A172 (cell line): ENCODE results near the gene COX19. TPM values are rescaled to one million over a fixed set of nuclear protein-coding genes. Genes with fewer than 3 reads are reported as not detected.
"Not testable (repeated sequence)": the region's sequence is repeated elsewhere in the genome, so short reads cannot be mapped to it uniquely, and the experiment has no call there.

Experiments used
- DNase-seq: peaks from one replicate; pipeline ENCODE4 v3.0.0-alpha.2; 2015; ENCODE audit warnings: low spot score
- total RNA-seq: library from RNA; depleted of rRNA; stranded (reverse); fragments of >200 nt; shearing (Covaris generic); gene quantifications from 2 replicates; pipeline ENCODE4 v1.2.3, GENCODE V29; 2014

The COX19 gene
- total RNA-seq, 1 experiment from 2014 or later: 8.8 TPM

DNA sequence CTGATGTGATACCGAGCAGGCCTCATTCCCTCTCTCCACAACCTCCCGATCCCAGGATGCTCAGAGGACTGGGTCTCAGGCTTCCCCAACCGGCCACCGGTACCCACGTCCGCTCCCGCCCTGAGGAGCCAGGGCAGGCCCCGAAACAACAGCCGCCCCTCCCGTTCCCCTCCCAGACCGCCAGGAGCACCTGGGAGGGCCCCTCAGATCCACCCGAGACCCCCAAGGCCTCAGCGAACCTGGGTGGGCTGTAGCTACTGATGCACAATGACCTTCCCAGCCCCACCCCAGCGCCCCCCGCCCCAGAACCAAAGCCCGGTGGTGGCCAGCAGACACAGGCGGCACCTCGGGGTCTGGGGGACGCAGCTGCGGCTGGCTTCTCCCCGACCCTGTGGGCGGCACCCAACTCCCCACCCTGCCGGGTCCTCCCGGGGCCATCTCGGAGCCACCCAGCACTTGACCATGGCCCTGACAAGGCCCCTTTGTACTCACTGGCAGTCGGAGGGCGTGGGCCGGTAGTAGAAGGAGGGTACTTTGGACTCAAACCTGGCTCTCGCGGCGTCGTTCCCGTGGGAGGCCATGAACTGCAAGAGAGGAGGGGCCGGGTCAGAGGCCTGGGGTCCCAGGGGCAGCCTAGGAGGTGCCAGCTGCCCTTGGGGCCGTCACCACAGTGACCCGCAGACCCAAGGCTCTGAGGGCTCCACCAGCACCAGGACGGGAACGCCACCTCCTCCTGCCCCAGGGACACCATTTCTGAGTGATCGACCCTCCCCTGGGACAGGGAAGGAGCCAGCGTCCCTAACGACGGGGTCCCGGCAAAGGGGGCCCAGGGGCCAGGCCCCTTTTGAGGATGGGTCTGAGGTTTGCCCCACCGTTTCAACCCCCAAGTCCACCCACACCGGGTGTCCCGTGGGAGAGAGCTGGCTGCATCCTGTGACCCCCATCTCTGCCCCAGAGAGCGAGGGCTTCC, 49.0 kb downstream of the COX19 start:
- DNase-seq: no peak

DNA sequence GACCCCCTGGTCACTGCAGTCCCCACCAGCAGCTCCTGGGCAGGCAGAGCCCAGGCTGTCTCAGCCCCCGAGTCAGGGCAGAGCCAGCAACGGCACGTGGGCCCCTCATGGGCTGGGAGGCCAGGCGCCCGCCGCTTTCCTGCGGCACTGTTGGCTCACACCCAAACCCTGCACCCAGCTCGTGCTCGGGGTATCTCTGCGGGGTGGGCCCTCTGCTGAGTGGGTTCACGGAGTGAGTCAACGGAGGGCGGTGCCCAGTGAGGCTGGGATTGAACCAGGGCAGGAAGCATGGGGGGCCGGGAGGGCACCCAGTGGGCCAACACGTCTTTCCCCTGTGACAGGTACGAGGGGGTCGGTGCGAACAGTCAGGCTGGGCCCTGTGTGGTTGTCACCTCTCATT, 49.7 kb downstream of the COX19 start:
- peak; percentile 61 for DNase-seq

DNA sequence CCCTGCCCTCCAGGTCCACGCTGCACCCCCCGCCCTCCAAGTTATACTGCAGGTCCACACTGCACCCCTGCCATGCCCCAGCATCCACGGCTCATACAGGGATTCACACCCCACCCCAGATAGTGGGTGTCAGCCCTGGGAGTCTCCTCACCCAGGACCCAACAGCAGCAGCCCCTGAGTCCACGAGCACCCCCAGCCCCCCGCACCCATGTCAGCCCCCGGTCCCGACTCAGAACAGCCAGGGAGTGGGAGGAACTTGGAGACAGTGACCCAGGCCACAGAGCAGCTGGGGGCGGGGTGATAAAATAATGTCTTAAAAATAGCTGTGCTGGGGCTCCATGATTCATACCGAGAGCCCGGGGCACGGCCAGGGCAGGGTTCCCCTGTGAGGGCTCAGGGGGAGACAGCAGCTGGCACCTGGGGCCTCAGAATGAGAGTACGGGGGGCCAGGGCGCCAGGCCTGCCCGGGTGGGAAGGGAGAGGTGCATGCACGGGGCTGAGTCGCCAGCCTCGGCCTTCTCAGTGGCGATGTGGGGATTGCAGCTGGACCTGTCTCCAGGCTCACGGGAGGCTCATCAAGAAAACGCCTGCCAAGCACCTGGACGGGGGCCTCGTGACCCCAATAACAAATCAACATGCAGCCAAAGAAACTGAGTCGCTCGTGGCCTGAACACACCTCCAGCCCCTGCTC, 50.7 kb downstream of the COX19 start:
- DNase-seq: peak; percentile 65

DNA sequence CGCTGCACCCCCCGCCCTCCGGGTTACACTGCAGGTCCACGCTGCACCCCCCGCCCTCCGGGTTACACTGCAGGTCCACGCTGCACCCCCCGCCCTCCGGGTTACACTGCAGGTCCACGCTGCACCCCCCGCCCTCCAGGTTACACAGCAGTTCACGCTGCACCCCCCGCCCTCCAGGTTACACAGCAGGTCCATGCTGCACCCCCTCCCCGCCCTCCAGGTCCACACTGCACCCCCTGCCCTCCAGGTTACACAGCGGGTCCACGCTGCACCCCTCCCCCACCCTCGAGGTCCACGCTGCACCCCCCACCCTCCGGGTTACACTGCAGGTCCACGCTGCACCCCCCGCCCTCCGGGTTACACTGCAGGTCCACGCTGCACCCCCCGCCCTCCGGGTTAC, 51.3 kb downstream of the COX19 start:
- DNase-seq: not testable (repeated sequence)

DNA sequence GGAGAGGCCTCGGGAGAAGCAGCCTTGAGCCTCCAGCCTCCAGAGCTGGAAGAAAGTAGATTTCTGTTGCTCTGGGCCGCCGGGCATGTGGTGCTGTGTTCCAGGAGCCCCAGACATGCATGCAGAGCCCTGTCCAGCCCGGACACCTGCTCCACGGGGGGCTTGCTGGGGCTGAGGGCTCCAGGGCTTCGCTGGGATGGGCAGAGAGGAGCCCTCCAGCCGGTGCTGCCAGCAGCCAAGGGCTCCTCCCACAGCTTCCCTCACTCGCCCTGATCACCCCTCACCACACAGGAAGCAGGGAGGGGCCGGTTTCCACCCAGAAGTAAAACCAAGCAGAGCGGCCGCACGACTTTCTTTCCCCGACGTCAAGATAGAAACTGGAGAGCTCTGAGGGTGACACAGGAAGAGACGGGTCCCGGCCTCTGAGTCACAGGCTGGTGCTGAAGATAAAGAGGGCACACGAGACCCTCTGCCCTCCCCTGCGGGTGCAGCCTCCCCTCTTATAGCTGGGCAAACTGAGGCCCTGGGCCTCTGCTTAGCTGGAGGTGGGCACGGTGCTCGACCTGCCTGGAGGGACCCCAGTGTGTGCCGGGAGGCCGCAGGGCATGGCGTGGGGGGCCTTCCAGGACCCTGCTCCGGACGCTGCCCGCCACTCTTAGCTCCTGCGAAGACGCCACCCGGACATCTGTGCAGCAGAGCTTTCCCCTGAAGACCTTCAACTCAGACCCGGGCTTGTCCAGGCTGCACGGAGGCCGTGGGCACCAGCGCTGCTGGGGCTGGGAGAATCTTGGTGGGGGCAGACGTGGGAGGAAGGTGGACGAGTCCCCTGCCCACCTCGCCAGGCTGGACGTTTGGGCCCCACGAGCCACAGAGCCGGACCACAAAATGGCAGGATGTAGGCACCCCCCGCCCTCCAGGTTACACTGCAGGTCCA, 52.0 kb downstream of the COX19 start:
- DNase-seq: peak; percentile 90

DNA sequence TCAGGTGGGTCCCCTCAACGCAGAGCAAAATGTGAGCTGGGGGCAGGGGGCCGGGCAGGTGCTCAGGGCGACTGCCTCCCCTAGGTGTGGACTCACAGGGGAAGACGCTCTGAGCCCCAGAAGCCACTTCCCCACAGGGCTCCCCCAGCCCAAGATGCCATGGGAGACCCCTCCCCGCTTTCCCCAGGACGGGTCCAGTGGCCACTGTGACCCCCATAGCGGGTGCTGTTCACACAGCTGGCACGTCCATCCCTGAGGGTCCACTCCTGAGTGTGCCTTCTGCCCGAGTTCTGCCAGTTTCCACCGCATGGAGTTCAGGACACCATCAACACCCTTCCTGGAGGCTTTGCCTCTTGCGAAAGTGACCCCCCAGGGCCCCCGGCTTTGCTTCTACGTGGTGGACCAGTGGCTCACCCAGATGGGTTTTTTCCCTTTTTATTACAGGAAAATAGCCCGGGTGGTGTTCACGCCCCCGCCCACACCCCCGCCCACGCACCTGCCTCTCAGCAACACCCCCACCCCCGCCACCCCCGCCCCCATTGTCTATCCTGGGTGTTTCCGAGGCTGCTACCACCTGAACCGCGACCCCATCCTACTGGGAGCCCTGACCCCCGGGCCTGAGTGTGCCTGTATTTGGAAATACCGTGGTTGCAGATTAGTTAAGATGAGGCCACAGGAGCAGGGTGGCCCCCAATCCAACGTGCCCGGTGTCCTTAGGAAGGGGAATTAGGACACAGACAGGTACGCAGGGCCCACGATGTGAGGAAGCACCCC, 52.8 kb downstream of the COX19 start:
- no peak for DNase-seq

DNA sequence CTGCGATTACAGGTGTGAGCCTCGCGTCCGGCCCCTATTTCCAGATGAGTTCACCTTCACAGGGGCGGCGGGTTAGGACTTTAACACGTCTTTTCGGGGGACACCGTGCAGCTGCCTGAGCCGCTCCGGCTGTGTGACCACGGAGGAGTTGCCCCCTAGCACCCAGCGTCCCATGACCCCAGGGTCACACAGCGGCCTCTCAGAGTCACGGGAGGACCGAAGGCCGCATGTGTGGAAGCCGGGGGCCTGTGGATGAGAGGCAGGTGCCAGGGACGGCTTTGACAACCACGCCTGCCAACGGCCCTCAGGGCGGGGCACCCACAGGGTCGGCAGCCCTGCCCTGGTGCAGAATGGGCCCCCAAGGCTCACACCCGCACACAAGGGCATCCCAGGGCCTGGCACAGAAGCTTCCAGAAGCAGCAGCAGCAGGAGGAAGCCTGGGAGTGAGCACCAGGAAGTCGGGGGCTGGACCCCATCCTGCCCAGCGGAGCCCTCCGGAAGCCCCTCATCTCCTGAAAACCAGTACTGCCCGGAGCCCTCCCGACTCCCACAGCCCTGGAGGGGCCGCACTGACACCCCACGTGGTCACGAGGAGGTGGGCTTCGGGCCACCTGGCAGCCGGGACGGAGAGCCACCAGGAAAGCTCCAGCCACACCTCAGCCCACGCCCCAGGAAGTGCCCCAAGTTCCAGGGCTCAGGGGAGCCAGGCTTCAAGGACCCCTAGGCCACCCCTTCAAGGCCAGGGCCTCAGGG, 53.6 kb downstream of the COX19 start:
- no peak for DNase-seq

DNA sequence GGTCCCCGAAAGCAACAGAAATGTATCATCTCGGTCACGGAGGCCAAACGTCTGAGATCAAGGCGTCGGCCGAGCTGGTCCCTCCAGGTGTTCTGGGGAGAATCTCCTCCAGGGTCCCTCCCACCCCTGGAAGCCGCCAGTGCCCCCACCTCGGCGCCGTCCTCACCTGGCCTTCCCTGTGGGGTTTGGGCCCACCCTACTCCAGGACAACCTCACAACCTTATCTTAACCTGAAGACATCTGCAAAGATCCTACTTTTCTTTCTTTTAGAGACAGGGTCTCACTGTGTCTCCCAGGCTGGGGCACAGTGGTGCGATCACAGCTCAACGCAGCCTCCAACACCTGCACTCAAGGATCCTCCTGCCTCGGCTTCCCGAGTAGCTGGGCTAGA, 54.3 kb downstream of the COX19 start:
- no peak for DNase-seq

DNA sequence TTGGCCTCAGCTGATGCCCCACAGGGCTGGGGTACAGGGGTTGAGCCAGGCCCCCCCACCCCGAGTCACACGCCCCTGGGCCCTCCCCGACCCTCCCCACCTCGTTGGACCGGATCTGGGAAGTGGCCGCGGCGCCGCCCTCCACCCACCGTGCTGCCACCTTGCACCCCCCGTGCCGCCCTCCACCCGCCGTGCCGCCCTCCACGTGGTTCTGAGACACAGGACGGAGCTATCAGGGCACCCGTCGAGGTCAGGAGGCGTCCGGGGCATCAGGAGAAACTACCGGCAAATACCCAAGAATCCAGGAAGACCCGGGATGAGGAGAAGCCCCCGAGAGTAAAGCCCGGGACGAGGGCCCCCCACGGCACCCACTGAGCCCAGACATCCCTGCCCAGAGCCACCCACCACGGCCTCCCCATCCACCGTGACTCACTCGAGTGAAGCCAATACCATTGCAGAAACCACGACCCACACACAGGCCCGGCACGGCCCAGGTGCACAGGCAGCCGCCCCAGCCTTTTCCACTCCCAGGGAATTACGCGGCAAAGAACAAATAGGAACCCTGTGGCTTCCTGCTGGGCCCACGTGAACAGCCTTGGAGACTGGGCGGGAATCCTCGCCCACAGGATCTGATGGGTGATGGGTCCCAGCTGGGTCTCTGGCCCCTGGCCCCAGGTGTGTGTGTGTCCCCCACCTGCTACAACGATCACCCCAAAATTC, 54.8 kb downstream of the COX19 start:
- DNase-seq: peak; percentile 12

DNA sequence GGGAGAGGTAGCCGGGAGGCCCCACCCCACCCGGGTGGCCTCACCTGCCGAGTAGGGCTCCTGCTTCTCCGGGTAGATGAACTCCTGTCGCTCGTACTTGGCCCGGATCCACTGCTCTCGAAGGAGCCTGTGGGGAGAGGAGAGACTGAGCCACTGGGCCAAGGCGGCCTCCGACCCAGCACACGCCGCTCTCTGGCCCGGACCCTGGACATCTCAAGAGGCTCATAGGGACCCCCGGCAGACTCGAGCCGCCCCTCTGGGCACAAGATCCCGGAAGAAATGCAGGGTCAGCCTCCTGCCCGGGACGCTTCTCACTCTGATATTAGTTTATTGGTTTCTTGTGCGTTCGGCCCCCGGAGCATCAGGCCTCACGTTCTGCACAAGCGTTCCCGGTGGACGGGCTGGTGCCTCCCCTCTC, 55.4 kb downstream of the COX19 start:
- no peak for DNase-seq

DNA sequence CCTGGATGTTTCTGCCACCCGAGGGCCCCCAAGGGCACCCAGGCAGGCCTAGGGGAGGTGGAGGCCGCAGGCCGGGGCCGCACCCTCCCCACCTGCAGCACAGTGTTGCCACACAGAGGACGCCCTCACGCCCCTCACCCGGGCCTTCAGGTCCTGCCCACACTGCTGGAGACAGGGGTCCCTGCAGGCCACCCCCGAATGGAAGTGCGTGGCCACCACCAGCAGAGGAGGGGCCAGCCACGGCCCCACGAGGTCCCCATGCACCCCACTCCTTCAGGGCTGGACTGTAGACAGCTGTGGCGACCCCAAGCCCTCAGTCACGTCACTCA, 56.3 kb downstream of the COX19 start:
- no peak for DNase-seq

DNA sequence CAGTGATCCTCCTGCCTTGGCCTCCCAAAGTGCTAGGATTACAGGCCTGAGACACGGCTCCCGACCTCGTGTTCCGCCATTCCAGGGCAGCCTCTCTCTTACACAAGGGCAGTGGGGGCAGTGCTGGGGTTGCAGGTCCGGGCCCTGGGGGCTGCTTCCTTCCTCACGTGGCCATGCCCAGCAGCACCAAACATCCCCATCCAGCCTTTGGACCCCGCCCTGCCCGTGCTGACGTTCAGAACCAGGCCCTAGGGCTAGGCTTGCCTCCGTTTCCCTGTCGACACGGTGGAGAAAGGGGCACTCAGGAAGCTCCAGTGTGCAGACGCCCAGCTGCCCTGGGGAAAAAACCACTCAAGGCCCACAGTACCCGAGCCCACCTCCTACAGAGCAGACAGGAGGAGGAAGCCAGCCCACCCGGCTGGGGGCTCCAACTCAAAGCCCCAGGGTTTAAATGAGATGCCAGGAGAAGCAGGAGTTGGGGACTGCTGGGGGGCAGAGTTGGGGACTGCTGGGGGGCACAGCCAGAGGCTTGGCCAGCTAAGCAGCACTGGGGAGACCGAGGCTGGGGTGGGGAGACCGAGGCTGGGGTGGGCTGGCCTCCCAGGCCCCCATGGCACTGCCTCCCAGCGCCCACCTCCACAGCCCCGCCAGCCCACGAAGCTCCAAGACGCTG, 56.8 kb downstream of the COX19 start:
- DNase-seq: no peak

DNA sequence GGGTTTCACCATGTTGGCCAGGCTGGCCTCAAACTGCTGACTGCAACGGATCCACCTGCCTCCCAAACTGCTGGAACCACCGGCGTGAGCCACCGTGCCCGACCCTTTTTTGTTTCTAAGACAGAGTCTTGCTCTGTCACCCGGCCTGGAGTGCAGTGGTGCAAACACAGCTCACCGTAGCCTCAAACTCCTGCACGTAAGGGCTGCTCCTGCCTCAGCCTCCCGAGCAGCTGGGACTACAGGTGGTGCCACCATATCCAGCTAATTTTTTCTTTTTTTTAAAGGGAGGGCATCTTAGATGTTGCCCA, 57.3 kb downstream of the COX19 start:
- no peak for DNase-seq

DNA sequence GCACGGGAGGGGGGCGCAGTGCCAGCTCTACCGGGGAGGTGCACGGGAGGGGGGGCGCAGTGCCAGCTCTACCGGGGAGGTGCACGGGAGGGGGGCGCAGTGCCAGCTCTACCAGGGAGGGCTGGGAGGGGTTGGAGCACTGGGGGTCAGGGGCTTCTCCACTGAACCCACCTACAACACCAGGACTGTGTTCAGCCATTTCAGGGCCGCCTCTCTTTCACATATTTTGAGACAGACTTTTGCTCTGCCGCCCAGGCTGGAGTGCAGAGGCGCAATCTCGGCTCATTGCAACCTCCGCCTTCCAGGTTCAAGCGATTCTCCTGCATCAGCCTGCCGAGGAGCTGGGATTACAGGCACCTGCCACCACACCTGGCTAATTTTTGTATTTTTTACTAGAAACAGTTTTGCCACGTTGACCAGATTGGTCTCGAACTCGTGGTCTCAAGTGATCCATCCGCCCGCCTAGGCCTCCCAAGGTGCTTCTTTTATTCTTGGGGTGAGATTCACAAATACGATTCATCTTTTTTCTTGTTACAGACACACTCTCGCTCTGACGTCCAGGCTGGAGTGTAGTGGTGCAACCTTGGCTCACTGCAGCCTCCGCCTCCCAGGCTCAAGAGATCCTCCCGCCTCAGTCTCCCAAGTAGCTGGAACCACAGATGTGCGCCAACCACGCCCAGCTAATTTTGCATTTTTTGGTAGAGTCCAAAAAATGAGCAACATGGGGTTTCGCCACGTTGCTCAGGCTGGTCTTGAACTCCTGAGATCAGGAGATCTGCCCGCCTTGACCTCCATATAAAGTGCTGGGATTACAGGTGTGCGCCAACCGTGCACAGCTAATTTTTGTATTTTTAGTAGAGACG, 57.9 kb downstream of the COX19 start:
- no peak for DNase-seq

DNA sequence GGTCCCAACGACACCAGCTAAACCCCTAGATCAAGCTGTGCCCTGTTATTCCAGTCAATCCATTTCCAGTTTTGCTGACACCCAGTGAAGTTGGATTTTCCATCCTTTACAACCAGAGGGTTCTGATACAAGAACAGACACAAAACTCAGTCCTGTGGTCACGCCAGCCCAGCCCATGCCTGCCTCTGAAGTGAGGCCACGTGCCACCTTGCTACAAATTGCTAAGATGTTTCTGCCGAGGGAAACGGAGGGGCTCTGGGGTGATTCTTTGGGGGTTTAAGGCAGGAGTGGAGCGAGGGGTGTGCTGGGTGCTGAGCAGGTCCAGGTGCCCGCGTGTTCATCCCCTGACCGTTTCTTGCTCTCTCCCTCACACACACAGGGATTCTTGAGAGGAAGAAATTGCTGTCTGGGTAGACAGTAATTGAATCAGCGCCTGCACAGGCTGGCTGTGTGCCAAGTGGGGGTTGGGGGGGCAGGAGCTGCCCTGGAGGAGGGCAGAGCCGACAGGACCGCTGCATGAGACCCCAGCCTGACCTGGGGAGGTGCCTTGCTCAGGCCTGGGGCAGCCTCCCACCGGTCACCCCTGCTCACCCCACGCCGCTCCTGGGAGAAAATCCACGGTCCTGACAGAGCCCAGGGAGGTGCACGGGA, 58.9 kb downstream of the COX19 start:
- peak; percentile 34 for DNase-seq
